Esophagus (tissue), 2 donors: ENCODE data around the gene ASB10. TPM values are rescaled to one million over a fixed set of nuclear protein-coding genes. Genes with fewer than 3 reads are reported as not detected.

Source experiments
- H3K27ac ChIP-seq, 2 donors: one replicate each; pipeline ENCODE4 v1.5.1; 2013; ENCODE audit warnings: low read depth in 2 of 2, mild to moderate bottlenecking in 2 of 2, inconsistent platforms in 1 of 2, low read length in 1 of 2, moderate library complexity in 1 of 2
- H3K27me3 ChIP-seq, 2 donors: one replicate each; pipeline ENCODE4 v1.6.1; 2013; ENCODE audit warnings: low read length in 2 of 2, control low read depth in 1 of 2, mild to moderate bottlenecking in 1 of 2; ENCODE audit not compliant: insufficient read depth in 2 of 2, control insufficient read depth in 1 of 2
- H3K36me3 ChIP-seq, 2 donors: one replicate each; pipeline ENCODE4 v1.6.1; 2013; ENCODE audit warnings: low read length in 1 of 2; ENCODE audit not compliant: control insufficient read depth in 2 of 2, insufficient read depth in 2 of 2
- H3K4me1 ChIP-seq, 2 donors: one replicate each; pipeline ENCODE4 v1.6.1; 2013; ENCODE audit warnings: low read length in 1 of 2; ENCODE audit not compliant: control insufficient read depth in 2 of 2, insufficient read depth in 2 of 2
- H3K4me3 ChIP-seq, 2 donors: one replicate each; pipeline ENCODE4 v1.5.1; 2013; ENCODE audit warnings: low read length in 2 of 2, mild to moderate bottlenecking in 2 of 2, low read depth in 1 of 2, moderate library complexity in 1 of 2
- H3K9me3 ChIP-seq, 2 donors: one replicate each; pipeline ENCODE4 v1.6.1; 2013; ENCODE audit warnings: mild to moderate bottlenecking in 2 of 2, low read depth in 1 of 2, low read length in 1 of 2, moderate library complexity in 1 of 2; ENCODE audit not compliant: control insufficient read depth in 2 of 2, insufficient read depth in 1 of 2
- WGBS, 2 donors: extraction: QIAGEN DNeasy Blood & Tissue Kit; methylation state at CpG; one replicate each; pipeline ENCODE4 v1.1.7; 2013; 5-methylcytosine and 5-hydroxymethylcytosine counted together
- polyA plus RNA-seq, 2 donors: library from polyadenylated mRNA; stranded (reverse); fragments of 200-250 nt; gene quantifications; one replicate each; pipeline ENCODE4 v1.2.3, GENCODE V29; 2013
- donor health status: healthy with polysubstance abuse.
- donor health status: Bipolar disorder and iron deficiency.

ASB10 gene
- polyA plus RNA-seq, 2 donors, result 0.01 TPM; not detected in 1

DNA sequence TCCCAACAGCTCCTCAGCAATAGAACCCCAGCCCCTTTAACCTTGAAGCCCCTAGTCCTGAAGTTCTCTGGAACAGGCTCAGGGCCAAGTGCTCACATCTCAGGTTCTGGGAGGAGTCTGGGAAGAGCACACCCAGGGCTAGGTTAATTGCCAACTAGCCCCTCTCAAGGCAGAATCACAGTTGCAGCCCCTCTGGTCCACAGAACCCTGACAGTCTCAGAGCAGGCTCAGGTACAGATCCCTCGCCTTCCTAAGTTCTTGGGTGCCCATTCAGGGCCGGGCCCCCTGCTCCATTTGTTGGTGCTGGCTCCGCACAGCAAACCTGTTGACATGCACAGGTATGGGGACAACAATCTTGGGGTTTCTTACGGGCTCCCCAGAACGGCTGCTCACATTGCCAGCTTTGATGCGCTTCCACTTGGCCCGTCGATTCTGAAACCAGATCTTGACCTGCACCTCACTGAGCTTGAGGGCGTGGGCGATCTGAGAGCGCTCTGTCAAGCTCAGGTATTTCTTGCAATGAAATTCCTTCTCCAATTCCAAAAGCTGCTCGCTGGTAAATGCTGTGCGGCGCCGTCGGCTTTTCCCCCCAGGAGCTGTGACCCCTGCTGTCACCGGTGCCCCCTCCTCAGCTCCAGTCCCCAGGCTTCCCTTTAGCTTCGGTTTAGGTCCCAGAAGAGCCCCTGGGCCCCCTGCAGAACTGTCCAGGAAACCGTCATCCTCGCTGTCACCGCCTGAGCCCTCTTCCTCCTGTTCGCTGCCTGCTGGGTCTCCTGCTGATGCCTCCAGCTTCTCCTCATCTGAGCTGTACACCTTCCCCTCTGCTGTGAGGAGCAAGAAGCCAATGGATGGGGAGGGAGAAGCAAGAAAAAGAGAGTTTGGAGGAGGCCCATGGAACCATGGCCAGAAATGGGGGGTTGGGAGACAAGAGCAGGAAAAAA lies 38.5 kb downstream of the ASB10 start:
- 46 to 60% methylated on average over 22 of the region's 22 CpGs for WGBS, 2 donors
- Histone ChIP-seq H3K36me3 (peaks cover 8% of the 10 kb centered on the region in 2 donors), H3K9me3 (no peaks in the 10 kb centered on the region), H3K27me3 (no peaks in the 10 kb centered on the region), H3K4me1 (peaks cover 0 to 3% of the 10 kb centered on the region in 2 donors), H3K27ac (no peak overlapping the region), H3K4me3 (no peak overlapping the region)

DNA sequence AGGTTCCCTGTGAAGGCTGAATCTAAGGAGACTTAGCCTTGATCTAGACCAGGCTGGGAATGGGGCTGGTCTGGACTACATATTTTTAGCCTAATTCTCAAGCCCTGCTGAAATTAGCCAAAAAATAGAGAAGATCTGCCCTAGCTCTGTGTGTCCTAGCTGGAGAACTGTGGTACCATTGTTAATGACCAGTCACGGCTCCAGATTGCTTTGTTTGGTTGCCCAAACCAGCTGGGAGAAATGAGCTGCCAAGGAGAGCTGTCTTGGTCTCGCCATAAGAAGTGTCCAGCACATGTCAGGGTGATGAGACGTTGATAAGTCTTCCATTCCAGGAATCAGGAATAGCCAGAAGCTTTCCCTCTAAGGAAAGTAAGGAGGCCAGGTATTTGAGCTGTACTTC lies 40.3 kb downstream of the ASB10 start:
- no peaks in the 10 kb centered on the region for H3K27me3 ChIP-seq
- no peak overlapping the region for H3K4me3 ChIP-seq
- H3K36me3 ChIP-seq, result peaks cover 8 to 26% of the 10 kb centered on the region in 2 donors
- no peaks in the 10 kb centered on the region for H3K9me3 ChIP-seq
- no peak overlapping the region for H3K27ac ChIP-seq
- 52 to 56% methylated on average over 3 of the region's 3 CpGs for WGBS, 2 donors
- peaks cover 0 to 3% of the 10 kb centered on the region in 2 donors for H3K4me1 ChIP-seq

DNA sequence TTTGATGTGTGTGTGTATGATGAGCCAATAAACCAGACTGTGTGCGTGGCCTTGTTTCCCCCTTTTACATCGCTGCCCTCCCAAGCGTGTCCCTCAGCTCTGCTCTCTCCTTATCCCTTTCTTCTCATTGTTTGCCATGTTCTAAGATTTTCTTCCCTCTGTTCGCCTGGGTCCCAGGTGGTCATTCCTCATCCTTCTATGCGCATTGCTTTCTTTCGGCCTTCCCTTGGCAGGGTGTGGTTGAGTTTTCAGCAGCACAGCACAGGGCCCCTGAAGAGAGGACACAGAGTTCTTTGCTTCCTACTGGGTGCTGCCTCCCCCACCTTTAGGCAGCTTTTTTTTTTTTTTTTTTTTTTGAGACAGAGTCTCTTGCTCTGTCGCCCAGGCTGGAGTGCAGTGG lies 42.7 kb downstream of the ASB10 start:
- H3K9me3 ChIP-seq, result no peaks in the 10 kb centered on the region
- H3K36me3 ChIP-seq, result peaks cover 13 to 45% of the 10 kb centered on the region in 2 donors
- H3K27ac ChIP-seq, result no peak overlapping the region
- WGBS, 2 donors, result 94 to 97% methylated on average over 7 of the region's 7 CpGs
- peaks cover 0 to 3% of the 10 kb centered on the region in 2 donors for H3K4me1 ChIP-seq
- no peaks in the 10 kb centered on the region for H3K27me3 ChIP-seq
- H3K4me3 ChIP-seq, result no peak overlapping the region

DNA sequence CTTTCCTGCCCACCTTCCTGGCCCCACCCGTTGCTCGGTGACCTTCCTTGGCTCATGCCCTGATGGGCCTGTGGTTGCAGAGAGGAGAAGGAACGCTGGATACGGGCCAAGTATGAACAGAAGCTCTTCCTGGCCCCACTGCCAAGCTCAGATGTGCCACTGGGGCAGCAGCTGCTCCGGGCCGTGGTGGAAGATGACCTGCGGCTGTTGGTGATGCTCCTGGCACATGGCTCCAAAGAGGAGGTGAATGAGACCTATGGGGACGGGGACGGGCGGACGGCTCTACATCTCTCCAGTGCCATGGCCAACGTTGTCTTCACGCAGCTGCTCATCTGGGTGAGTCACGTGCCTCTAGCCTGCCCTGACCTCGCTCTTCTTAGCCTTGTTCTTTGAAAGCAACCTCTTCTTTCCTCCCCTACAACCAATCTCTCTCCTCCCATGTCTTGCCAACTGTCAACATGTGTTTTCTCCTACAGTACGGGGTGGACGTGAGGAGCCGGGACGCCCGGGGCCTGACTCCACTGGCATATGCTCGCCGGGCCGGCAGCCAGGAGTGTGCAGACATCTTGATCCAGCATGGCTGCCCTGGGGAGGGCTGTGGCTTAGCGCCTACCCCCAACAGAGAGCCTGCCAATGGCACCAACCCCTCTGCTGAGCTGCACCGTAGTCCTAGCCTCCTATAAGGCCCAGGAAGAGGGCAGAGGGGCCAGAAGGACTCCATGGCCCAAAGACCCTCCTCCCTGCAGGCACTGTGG lies 43.6 kb downstream of the ASB10 start:
- Histone ChIP-seq H3K9me3 (no peaks in the 10 kb centered on the region), H3K27me3 (no peaks in the 10 kb centered on the region), H3K4me3 (no peak overlapping the region), H3K36me3 (peaks cover 18 to 48% of the 10 kb centered on the region in 2 donors), H3K4me1 (peaks cover 0 to 3% of the 10 kb centered on the region in 2 donors), H3K27ac (no peak overlapping the region)
- WGBS, 2 donors, result 72 to 80% methylated on average over 25 of the region's 25 CpGs

DNA sequence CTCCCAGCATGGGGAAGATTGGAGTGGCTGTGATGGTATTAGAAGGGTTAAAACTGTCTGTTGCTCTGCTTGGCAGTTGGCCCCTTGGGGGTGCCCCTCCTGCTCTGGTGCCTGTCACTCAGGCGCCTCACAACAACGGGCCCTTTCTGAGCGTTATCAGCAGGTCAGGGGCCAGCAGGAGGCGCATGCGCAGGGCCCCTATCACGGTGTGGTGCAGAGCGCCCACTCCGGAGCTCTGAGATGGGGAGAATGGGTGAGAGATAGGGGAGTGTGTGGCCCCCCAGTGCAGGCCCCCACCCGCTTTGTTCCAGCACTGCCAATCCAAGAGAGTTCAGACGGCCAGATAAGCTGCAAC lies 44.4 kb downstream of the ASB10 start:
- WGBS, 2 donors, result 67 to 70% methylated on average over 10 of the region's 10 CpGs
- Histone ChIP-seq H3K27ac (no peak overlapping the region), H3K4me1 (peaks cover 0 to 3% of the 10 kb centered on the region in 2 donors)

DNA sequence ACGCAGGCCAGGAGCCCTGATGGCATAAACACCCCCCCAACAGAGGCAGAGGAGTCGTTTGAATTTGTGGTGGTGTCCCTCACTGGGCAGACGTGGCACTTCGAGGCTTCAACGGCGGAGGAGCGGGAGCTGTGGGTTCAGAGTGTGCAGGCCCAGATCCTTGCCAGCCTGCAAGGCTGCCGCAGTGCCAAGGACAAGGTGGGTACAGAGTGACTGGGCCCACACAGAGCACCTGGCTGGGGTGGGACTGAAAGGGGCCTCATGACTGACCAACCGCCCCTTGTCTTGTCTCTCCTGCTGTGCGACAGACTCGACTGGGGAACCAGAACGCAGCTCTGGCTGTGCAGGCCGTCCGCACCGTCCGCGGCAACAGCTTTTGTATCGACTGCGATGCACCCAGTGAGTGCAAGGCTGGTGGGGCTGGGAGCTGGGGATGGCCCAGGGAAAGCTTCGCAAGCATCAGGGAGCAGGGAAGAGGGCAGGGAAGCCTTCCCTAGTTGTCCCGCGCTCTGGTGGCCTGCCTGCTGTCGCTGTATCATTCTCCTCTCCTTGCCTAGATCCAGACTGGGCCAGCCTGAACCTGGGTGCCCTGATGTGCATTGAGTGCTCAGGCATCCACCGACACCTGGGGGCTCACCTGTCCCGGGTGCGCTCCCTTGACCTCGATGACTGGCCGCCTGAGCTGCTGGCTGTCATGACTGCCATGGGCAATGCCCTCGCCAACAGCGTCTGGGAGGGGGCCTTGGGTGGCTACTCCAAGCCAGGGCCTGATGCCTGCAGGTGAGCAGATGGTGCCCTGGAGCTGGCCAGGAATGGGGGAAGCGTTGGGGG lies 45.0 kb downstream of the ASB10 start:
- H3K9me3 ChIP-seq, result no peaks in the 10 kb centered on the region
- H3K4me3 ChIP-seq, result no peak overlapping the region
- H3K36me3 ChIP-seq, result peaks cover 18 to 56% of the 10 kb centered on the region in 2 donors
- peaks cover 0 to 3% of the 10 kb centered on the region in 2 donors for H3K4me1 ChIP-seq
- no peaks in the 10 kb centered on the region for H3K27me3 ChIP-seq
- no peak overlapping the region for H3K27ac ChIP-seq
- 87% methylated on average over 30 to 31 of the region's 31 CpGs for WGBS, 2 donors

More for the DNA sequence above, 44.4 kb downstream of the ASB10 start:
- no peaks in the 10 kb centered on the region for H3K9me3 ChIP-seq
- no peak overlapping the region for H3K4me3 ChIP-seq
- peaks cover 18 to 55% of the 10 kb centered on the region in 2 donors for H3K36me3 ChIP-seq
- H3K27me3 ChIP-seq, result no peaks in the 10 kb centered on the region

DNA sequence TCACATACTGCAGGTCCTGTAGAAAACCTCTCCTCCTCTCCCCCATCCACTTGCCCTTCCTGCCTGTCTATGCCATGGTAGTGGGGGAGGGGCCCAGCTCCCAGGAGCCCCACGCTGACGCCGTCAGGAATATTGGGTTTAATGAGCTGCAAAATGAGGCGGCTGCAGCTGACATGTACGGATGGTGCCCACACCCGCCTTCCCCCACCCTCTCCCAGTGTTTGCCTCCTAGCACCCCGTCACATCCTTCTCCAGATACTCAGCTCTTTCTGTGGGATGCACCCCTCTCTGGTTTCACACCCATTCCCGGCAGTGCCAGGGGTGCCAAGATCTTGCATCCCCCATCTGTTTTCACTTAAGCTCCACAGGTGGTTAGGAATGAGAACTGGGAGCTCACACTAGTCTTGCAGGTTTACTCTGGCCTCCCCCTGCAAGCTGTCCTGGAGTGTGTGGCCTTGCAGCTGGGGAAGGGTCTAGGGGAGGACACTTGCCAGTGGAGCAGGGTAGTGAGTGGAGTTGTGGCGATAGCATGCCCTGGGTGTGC lies 45.7 kb downstream of the ASB10 start:
- H3K4me1 ChIP-seq, result peaks cover 0 to 3% of the 10 kb centered on the region in 2 donors
- WGBS, 2 donors, result 80 to 87% methylated on average over 9 of the region's 9 CpGs
- no peak overlapping the region for H3K4me3 ChIP-seq
- no peaks in the 10 kb centered on the region for H3K9me3 ChIP-seq
- no peak overlapping the region for H3K27ac ChIP-seq
- peaks cover 18 to 62% of the 10 kb centered on the region in 2 donors for H3K36me3 ChIP-seq
- no peaks in the 10 kb centered on the region for H3K27me3 ChIP-seq

DNA sequence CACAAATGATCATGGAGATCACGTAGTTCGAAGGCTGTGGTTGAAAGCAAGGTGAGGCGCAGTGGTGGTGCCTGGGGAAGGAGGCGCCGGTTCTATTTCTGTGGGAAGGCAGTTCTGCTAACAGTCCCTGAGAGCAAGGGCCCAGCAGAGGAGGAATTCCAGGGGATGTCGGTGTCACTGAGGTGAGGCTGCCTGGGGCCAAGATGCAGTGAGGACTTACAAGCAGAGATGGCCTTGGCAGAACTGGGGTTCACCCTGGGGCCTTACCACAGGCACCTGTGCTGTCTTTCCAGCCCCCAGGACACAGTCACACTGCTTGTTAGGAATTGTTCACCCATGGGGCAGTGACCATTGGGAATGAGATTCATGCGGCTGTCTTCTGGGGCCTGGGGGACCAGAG lies 46.2 kb downstream of the ASB10 start:
- H3K36me3 ChIP-seq, result peaks cover 18 to 66% of the 10 kb centered on the region in 2 donors

DNA sequence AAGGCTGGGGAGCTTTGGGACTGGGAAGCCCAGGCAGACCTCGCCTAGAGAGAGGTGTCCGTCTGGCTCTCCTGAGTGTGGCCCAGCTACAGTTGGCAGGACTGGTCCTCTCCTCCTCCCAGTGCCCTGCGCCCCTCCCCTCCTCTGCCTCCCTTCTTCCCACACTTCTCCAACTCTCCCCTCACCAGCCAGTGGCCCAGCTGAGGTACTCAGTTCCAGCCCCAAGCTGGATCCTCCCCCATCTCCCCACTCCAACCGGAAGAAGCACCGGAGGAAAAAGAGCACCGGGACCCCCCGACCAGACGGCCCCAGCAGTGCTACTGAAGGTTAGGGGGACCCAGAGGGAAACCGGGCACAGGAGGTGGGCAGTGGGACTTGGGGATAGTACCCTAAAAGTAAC lies 47.3 kb downstream of the ASB10 start:
- WGBS, 2 donors, result 87 to 90% methylated on average over 9 of the region's 9 CpGs
- Histone ChIP-seq H3K36me3 (peaks cover 20 to 75% of the 10 kb centered on the region in 2 donors), H3K27ac (no peak overlapping the region), H3K27me3 (no peaks in the 10 kb centered on the region), H3K9me3 (no peaks in the 10 kb centered on the region), H3K4me1 (peaks cover 0 to 3% of the 10 kb centered on the region in 2 donors), H3K4me3 (no peak overlapping the region)

More for the DNA sequence above, 46.2 kb downstream of the ASB10 start:
- peaks cover 0 to 3% of the 10 kb centered on the region in 2 donors for H3K4me1 ChIP-seq
- no peak overlapping the region for H3K4me3 ChIP-seq
- no peaks in the 10 kb centered on the region for H3K9me3 ChIP-seq
- no peaks in the 10 kb centered on the region for H3K27me3 ChIP-seq
- H3K27ac ChIP-seq, result no peak overlapping the region
- 95 to 96% methylated on average over 7 of the region's 7 CpGs for WGBS, 2 donors
